Endothelial cell of umbilical vein (primary cell): Measurements from ENCODE around the gene PDE3A. TPM values are rescaled to one million over a fixed set of nuclear protein-coding genes. Genes with fewer than 3 reads are reported as not detected.

ENCODE experiments used
- BruUV-seq: library from RNA; stranded (reverse); fragments of 400-500 nt; replicated peaks from 2 replicates; lab custom pipeline; 2021; lab: Mats Ljungman, UMichigan
- CTCF ChIA-PET: fragments of 300-600, 350-600 bp; sonication (Branson Sonifier 250); formaldehyde crosslinking; loops from one replicate; lab custom pipeline; 2021; ENCODE audit warnings: antibody characterized with exemption, inconsistent platforms; lab: Charles Lee
- POLR2A ChIA-PET: fragments of 300-600, 350-600 bp; sonication (Branson Sonifier 250); formaldehyde crosslinking; loops from one replicate; lab custom pipeline; 2021; ENCODE audit warnings: antibody characterized with exemption, inconsistent platforms; lab: Charles Lee
- DNase-seq: peaks from one replicate; pipeline ENCODE4 v3.0.0-alpha.2; 2011; ENCODE audit warnings: low read depth, low spot score
- FAIRE-seq: peaks from 2 replicates; lab custom pipeline; 2011; peaks lifted over from hg19 to GRCh38; lab: Jason Lieb, UNC
- H2AFZ ChIP-seq: 2 replicates; pipeline ENCODE4 v1.6.0; 2012; ENCODE audit warnings: low read depth, low read length, control low read depth, inconsistent platforms
- H3K27ac ChIP-seq: 2 replicates; pipeline ENCODE4 v1.5.1; 2011; ENCODE audit warnings: low read depth, mild to moderate bottlenecking, control low read depth, low read length, moderate library complexity; ENCODE audit not compliant: insufficient read depth
- H3K27me3 ChIP-seq, 2 experiments: 2 replicates each; pipeline versions ENCODE4 v1.6.0 to v1.6.1; 2011; ENCODE audit warnings: low read length in 2 of 2, mixed read lengths in 1 of 2; ENCODE audit not compliant: control insufficient read depth in 2 of 2, insufficient read depth in 2 of 2
- H3K36me3 ChIP-seq, 2 experiments: 2 replicates in 1 of 2; 3 replicates in 1 of 2; pipeline ENCODE4 v1.5.1; 2011; ENCODE audit warnings: low read length in 2 of 2, mild to moderate bottlenecking in 1 of 2, moderate library complexity in 1 of 2; ENCODE audit not compliant: control insufficient read depth in 2 of 2, insufficient read depth in 2 of 2; ENCODE audit errors: extremely low read depth in 1 of 2
- H3K4me1 ChIP-seq: 3 replicates; pipeline ENCODE4 v1.5.1; 2011; ENCODE audit warnings: mild to moderate bottlenecking, low read length; ENCODE audit not compliant: control insufficient read depth, insufficient read depth; ENCODE audit errors: extremely low read depth
- H3K4me2 ChIP-seq: 2 replicates; pipeline ENCODE4 v1.6.1; 2011; ENCODE audit warnings: low read length, control low read depth, mixed read lengths; ENCODE audit not compliant: insufficient read depth
- H3K4me3 ChIP-seq, 3 experiments: fragments of 200-600 bp in 1 of 3; sonication (generic), shearing (Covaris generic) in 1 of 3; replicated peaks in 1 of 3; 2 replicates each; pipeline ENCODE4 v1.5.1; 2011 to 2016; ENCODE audit warnings: control low read depth in 3 of 3, low read length in 3 of 3, mild to moderate bottlenecking in 2 of 3, inconsistent platforms in 1 of 3, low read depth in 1 of 3, moderate library complexity in 1 of 3; ENCODE audit not compliant: insufficient read depth in 1 of 3
- H3K79me2 ChIP-seq: 2 replicates; pipeline ENCODE4 v1.6.0; 2012; ENCODE audit warnings: low read length, inconsistent platforms; ENCODE audit not compliant: control insufficient read depth, insufficient read depth
- H3K9ac ChIP-seq: replicated peaks from 2 replicates; pipeline ENCODE3; 2011; ENCODE audit warnings: low read length, control low read depth; ENCODE audit not compliant: insufficient read depth; ENCODE audit errors: extremely low read depth
- H3K9me1 ChIP-seq: replicated peaks from 3 replicates; pipeline ENCODE4 v1.6.0; 2011; ENCODE audit warnings: mild to moderate bottlenecking, low read length; ENCODE audit not compliant: control insufficient read depth, insufficient read depth; ENCODE audit errors: extremely low read depth
- H3K9me3 ChIP-seq: replicated peaks from 2 replicates; pipeline ENCODE4 v1.5.1; 2012; ENCODE audit warnings: low read length, inconsistent platforms; ENCODE audit not compliant: control insufficient read depth, insufficient read depth
- H4K20me1 ChIP-seq: replicated peaks from 2 replicates; pipeline ENCODE3; 2011; ENCODE audit warnings: mild to moderate bottlenecking, low read length; ENCODE audit not compliant: control insufficient read depth, insufficient read depth; ENCODE audit errors: extremely low read depth
- CTCF ChIP-seq, 2 donors: IDR thresholded peaks; 1 replicate in 1 of 2; 2 replicates in 1 of 2; pipeline ENCODE4 v1.5.1; 2011; ENCODE audit warnings: low read length in 2 of 2, mild to moderate bottlenecking in 2 of 2, moderate library complexity in 2 of 2, control low read depth in 1 of 2, inconsistent platforms in 1 of 2, low read depth in 1 of 2; ENCODE audit not compliant: insufficient read depth in 1 of 2; ENCODE audit errors: extremely low read depth in 1 of 2
- EZH2 ChIP-seq: IDR thresholded peaks from 2 replicates; pipeline ENCODE4 v1.6.1; 2012; ENCODE audit warnings: borderline replicate concordance, low read depth, mild to moderate bottlenecking, moderate library complexity, low read length, inconsistent platforms; ENCODE audit not compliant: severe bottlenecking
- FOS ChIP-seq: IDR thresholded peaks from 2 replicates; pipeline ENCODE4 v1.6.1; 2011; ENCODE audit warnings: mild to moderate bottlenecking, low read length, moderate library complexity, borderline replicate concordance; ENCODE audit not compliant: insufficient read depth
- GATA2 ChIP-seq: IDR thresholded peaks from 2 replicates; pipeline ENCODE4 v1.7.0; 2011; ENCODE audit warnings: low read depth, mild to moderate bottlenecking, moderate library complexity, mixed read lengths, low read length; ENCODE audit not compliant: insufficient read length, insufficient read depth
- JUN ChIP-seq: IDR thresholded peaks from 2 replicates; pipeline ENCODE4 v1.6.1; 2011; ENCODE audit warnings: borderline replicate concordance, low read depth; ENCODE audit not compliant: insufficient read length, insufficient read depth
- MAX ChIP-seq: IDR thresholded peaks from 2 replicates; pipeline ENCODE4 v1.6.1; 2011; ENCODE audit not compliant: insufficient read depth, insufficient read length
- MYC ChIP-seq: IDR thresholded peaks from one replicate; pipeline ENCODE4 v1.6.1; 2011; ENCODE audit warnings: mild to moderate bottlenecking, low read depth, low read length
- POLR2A ChIP-seq: IDR thresholded peaks from 2 replicates; pipeline ENCODE4 v1.6.1; 2012; ENCODE audit warnings: low read depth, mild to moderate bottlenecking, control low read depth, low read length
- POLR2AphosphoS5 ChIP-seq: IDR thresholded peaks from 2 replicates; pipeline ENCODE4 v1.6.1; 2012; ENCODE audit warnings: low read depth, mild to moderate bottlenecking, control low read depth, low read length, moderate library complexity; ENCODE audit not compliant: insufficient read depth
- dilution Hi-C: fragments of 300-500 bp; cut with MboI; formaldehyde crosslinking; loops from one replicate; pipeline ENCODE4 v1.15.0; 2019; ENCODE audit warnings: low sequenced_read_pairs; ENCODE audit not compliant: extremely low pct_ligation_motif_present
- intact Hi-C: fragments of 100-400 bp; cut with micrococcal nuclease; formaldehyde crosslinking; loops from one replicate; pipeline ENCODE4 v1.10.0; 2022
- polyA plus RNA-seq, 4 experiments: library from polyadenylated mRNA; depleted of rRNA in 3 of 4; stranded (reverse) in 3 of 4; unstranded in 1 of 4; fragments of >200 nt; gene quantifications; 2 replicates each; pipeline versions ENCODE4 v1.2.1 to v1.2.3, GENCODE V29; 2011 to 2012; ENCODE audit warnings: missing spikeins in 1 of 4
- total RNA-seq: library from RNA; stranded (reverse); gene quantifications from 2 replicates; pipeline ENCODE4 v1.2.3, GENCODE V29; 2021

PDE3A gene
- total and polyA plus RNA-seq, 2 donors (not counting 3 experiments of a cell fraction or from before 2014, with no cell fraction given) = 14.0 to 27.4 TPM

DNA sequence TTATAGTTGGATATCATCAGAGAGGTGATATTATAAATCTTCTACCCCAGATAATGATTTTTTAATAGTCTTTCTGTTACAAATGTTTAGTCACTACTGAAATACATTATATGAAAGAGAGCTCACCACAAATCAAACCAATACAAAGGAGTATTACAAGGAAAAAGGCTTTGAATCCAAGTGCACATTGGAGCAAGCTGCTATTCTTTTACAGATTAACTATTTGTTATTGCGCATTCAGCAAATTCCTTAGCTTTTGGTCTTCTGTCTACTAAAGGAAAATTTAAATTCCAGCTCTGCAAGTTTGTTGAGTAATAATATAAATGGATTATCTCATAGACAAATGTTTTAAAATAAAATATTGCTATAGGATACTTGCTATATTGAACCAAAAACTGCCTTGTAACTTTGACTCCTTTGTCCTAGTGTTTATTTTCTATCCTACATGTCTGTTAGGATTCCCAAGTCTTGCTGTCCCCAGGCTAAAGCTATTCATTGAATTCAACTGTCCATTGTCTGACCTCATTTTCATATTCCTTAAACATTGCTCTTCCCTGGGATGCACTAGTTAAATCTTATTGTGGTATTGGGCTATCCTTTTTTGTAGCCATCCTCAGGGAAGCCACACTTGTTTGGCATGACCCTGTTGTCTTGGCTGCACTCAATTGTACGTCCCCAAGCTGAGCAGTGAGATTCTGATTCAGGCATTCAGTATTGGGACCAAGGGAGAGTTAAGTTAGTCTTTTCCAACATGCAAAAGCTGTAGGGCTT, 41.5 kb downstream of the PDE3A start:
- H3K4me1 ChIP-seq = peaks cover 6% of the 10 kb centered on the region
- POLR2A ChIA-PET = no interaction called here
- no peak for FAIRE-seq

More for the DNA sequence above, 41.5 kb downstream of the PDE3A start:
- CTCF ChIA-PET = no interaction called here
- no peaks in the 10 kb centered on the region for H3K36me3 ChIP-seq
- intact Hi-C loops = no loop called here
- no peak overlapping the region for H2AFZ ChIP-seq
- no peak overlapping the region for H3K4me3 ChIP-seq
- no peak for DNase-seq
- no peak overlapping the region for H3K4me2 ChIP-seq
- peaks cover 14% of the 10 kb centered on the region for H4K20me1 ChIP-seq
- no peak for TF ChIP-seq CTCF (IDR thresholded peaks at IDR 0.05; ENCODE audit: extremely low read depth in 1 of 2, insufficient read depth in 1 of 2, low read depth in 1 of 2, low read length in 2 of 2)
- TF ChIP-seq FOS = no peak
- TF ChIP-seq JUN = no peak
- TF ChIP-seq MAX = no peak
- no peak for TF ChIP-seq POLR2A
- TF ChIP-seq MYC = no peak
- no peak for TF ChIP-seq POLR2AphosphoS5
- no peak for TF ChIP-seq EZH2
- TF ChIP-seq GATA2 = no peak
- H3K9me1 ChIP-seq = no peaks in the 10 kb centered on the region
- H3K9me3 ChIP-seq = no peaks in the 10 kb centered on the region
- no peak overlapping the region for H3K27ac ChIP-seq
- peaks cover 34% of the 10 kb centered on the region for H3K79me2 ChIP-seq
- H3K27me3 ChIP-seq = no peaks in the 10 kb centered on the region
- no peak overlapping the region for H3K9ac ChIP-seq
- dilution Hi-C loops = no loop called here
- no TSS peak for BruUV-seq
